ENCODE data around the gene BPGM.

Gene BPGM

DNA sequence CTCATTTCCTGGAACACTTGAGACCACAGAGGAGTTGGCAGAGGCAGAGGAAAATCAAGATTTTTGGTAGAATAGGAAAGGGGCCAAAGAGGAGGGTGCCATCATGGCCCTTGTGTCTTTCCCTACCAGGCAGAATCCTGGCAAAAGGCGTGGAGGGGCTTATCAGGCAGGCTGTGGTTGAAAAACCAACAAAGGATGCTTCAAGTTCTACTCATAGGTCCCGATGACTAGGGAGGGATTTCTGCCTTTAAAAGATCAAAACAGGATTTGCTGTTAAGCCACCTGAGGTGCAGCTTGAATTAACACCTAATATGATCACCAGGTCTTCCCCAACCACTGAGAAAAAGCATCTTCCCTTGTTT, 45.7 kb downstream of the BPGM start:
- Histone ChIP-seq H3K4me1 (ENCODE audit: control insufficient read depth, low read length) (no peaks in the 10 kb centered on the region), H3K36me3 (ENCODE audit: control insufficient read depth, low read length) (no peaks in the 10 kb centered on the region), H3K4me3 (ENCODE audit: low read length) (no peak overlapping the region), H3K9me2 (replicated peaks; ENCODE audit: control insufficient read depth, low read length) (no peaks in the 10 kb centered on the region), H3K4me2 (ENCODE audit: low read length) (no peak overlapping the region), H3K79me2 (ENCODE audit: control insufficient read depth, low read length) (no peaks in the 10 kb centered on the region), H4K20me1 (ENCODE audit: control insufficient read depth, insufficient read depth, low read depth, low read length) (no peaks in the 10 kb centered on the region), H3K27ac (ENCODE audit: low read depth, low read length) (no peak overlapping the region), H3K27me3 (ENCODE audit: control insufficient read depth, low read length) (peaks cover 7% of the 10 kb centered on the region; the same call in 1 of the 2 replicates), H3F3A (ENCODE audit: control insufficient read depth, insufficient read depth) (no peaks in the 10 kb centered on the region), H3K9me3 (ENCODE audit: control insufficient read depth, insufficient read depth, low read length) (no peaks in the 10 kb centered on the region)
- TF ChIP-seq CTCF (IDR thresholded peaks at IDR 0.05; ENCODE audit: low read depth, low read length, poor library complexity, severe bottlenecking) (no peak), EZH2phosphoT487 (IDR thresholded peaks at IDR 0.05; ENCODE audit: borderline replicate concordance, low read length) (no peak)

GRCh38 chr7:134693256-134693655, 46.6 kb downstream of the BPGM start:
- no peaks in the 10 kb centered on the region for H3K9me2 ChIP-seq (replicated peaks; ENCODE audit: control insufficient read depth, low read length)
- H3K27me3 ChIP-seq (ENCODE audit: control insufficient read depth, low read length) = peaks cover 6% of the 10 kb centered on the region; the same call in 1 of the 2 replicates
- no peak for TF ChIP-seq CTCF (IDR thresholded peaks at IDR 0.05; ENCODE audit: low read depth, low read length, poor library complexity, severe bottlenecking)
- no peak for TF ChIP-seq EZH2phosphoT487 (IDR thresholded peaks at IDR 0.05; ENCODE audit: borderline replicate concordance, low read length)
- no peaks in the 10 kb centered on the region for H3K36me3 ChIP-seq (ENCODE audit: control insufficient read depth, low read length)
- no peaks in the 10 kb centered on the region for H3K4me1 ChIP-seq (ENCODE audit: control insufficient read depth, low read length)
- H3K9me3 ChIP-seq (ENCODE audit: control insufficient read depth, insufficient read depth, low read length) = no peaks in the 10 kb centered on the region
- no peaks in the 10 kb centered on the region for H3K79me2 ChIP-seq (ENCODE audit: control insufficient read depth, low read length)
- no peak overlapping the region for H3K4me2 ChIP-seq (ENCODE audit: low read length)
- H4K20me1 ChIP-seq (ENCODE audit: control insufficient read depth, insufficient read depth, low read depth, low read length) = no peaks in the 10 kb centered on the region
- H3K4me3 ChIP-seq (ENCODE audit: low read length) = no peak overlapping the region
- H3K27ac ChIP-seq (ENCODE audit: low read depth, low read length) = no peak overlapping the region
- H3F3A ChIP-seq (ENCODE audit: control insufficient read depth, insufficient read depth) = no peaks in the 10 kb centered on the region

- no peaks in the 10 kb centered on the region for H3K36me3 ChIP-seq (ENCODE audit: control insufficient read depth, low read length)
- H3K4me3 ChIP-seq (ENCODE audit: low read length) = no peak overlapping the region
- H4K20me1 ChIP-seq (ENCODE audit: control insufficient read depth, insufficient read depth, low read depth, low read length) = no peaks in the 10 kb centered on the region
- TF ChIP-seq EZH2phosphoT487 (IDR thresholded peaks at IDR 0.05; ENCODE audit: borderline replicate concordance, low read length) = no peak
- TF ChIP-seq CTCF (IDR thresholded peaks at IDR 0.05; ENCODE audit: low read depth, low read length, poor library complexity, severe bottlenecking) = peak; percentile 60
- no peaks in the 10 kb centered on the region for H3F3A ChIP-seq (ENCODE audit: control insufficient read depth, insufficient read depth)
- no peaks in the 10 kb centered on the region for H3K9me2 ChIP-seq (replicated peaks; ENCODE audit: control insufficient read depth, low read length)
- no peaks in the 10 kb centered on the region for H3K4me1 ChIP-seq (ENCODE audit: control insufficient read depth, low read length)
- H3K79me2 ChIP-seq (ENCODE audit: control insufficient read depth, low read length) = no peaks in the 10 kb centered on the region
- H3K4me2 ChIP-seq (ENCODE audit: low read length) = no peak overlapping the region
- no peaks in the 10 kb centered on the region for H3K9me3 ChIP-seq (ENCODE audit: control insufficient read depth, insufficient read depth, low read length)
- H3K27ac ChIP-seq (ENCODE audit: low read depth, low read length) = no peak overlapping the region
- peaks cover 6% of the 10 kb centered on the region; the same call in 1 of the 2 replicates for H3K27me3 ChIP-seq (ENCODE audit: control insufficient read depth, low read length)
These were observed 47.6 kb downstream of the BPGM start for GRCh38 chr7:134694299-134694698.

- TF ChIP-seq EZH2phosphoT487 (IDR thresholded peaks at IDR 0.05; ENCODE audit: borderline replicate concordance, low read length) (no peak), CTCF (IDR thresholded peaks at IDR 0.05; ENCODE audit: low read depth, low read length, poor library complexity, severe bottlenecking) (no peak)
- no peak overlapping the region for H3K27ac ChIP-seq (ENCODE audit: low read depth, low read length)
- no peaks in the 10 kb centered on the region for H3F3A ChIP-seq (ENCODE audit: control insufficient read depth, insufficient read depth)
These were observed 48.1 kb downstream of the BPGM start for GRCh38 chr7:134694767-134695166.

More at GRCh38 chr7:134694767-134695166, 48.1 kb downstream of the BPGM start:
- Histone ChIP-seq H4K20me1 (ENCODE audit: control insufficient read depth, insufficient read depth, low read depth, low read length) (no peaks in the 10 kb centered on the region), H3K36me3 (ENCODE audit: control insufficient read depth, low read length) (no peaks in the 10 kb centered on the region), H3K79me2 (ENCODE audit: control insufficient read depth, low read length) (no peaks in the 10 kb centered on the region), H3K9me3 (ENCODE audit: control insufficient read depth, insufficient read depth, low read length) (no peaks in the 10 kb centered on the region), H3K27me3 (ENCODE audit: control insufficient read depth, low read length) (peaks cover 6% of the 10 kb centered on the region; the same call in 1 of the 2 replicates), H3K4me2 (ENCODE audit: low read length) (no peak overlapping the region), H3K4me1 (ENCODE audit: control insufficient read depth, low read length) (no peaks in the 10 kb centered on the region), H3K4me3 (ENCODE audit: low read length) (no peak overlapping the region), H3K9me2 (replicated peaks; ENCODE audit: control insufficient read depth, low read length) (no peaks in the 10 kb centered on the region)
